Measurements from ENCODE around the gene ANTXR2. TPM values are rescaled to one million over a fixed set of nuclear protein-coding genes. Genes with fewer than 3 reads are reported as not detected.

Gene ANTXR2
- total and polyA plus RNA-seq, 2 of the 13 experiments (the other 11 are each of a cell fraction or from before 2014, with no cell fraction given) = 4.6 to 14.5 TPM

- TF ChIP-seq ZKSCAN8 (CRISPR knock-in tag; IDR thresholded peaks at IDR 0.05; ENCODE audit: borderline replicate concordance) (no peak), ZNF354B (CRISPR knock-in tag; IDR thresholded peaks at IDR 0.05) (no peak), ZNF646 (CRISPR knock-in tag; IDR thresholded peaks at IDR 0.05) (no peak)
These were observed 92.6 kb downstream of the ANTXR2 start (continued) for GRCh38 chr4:79980448-79980847.

- in situ Hi-C loops (cut with HindIII; ENCODE audit: extremely low pct_ligation_motif_present, low pct_unique_long_range_greater_than_20kb) = no loop called here
- H3K4me3 ChIP-seq (replicated peaks in 1 of 3; ENCODE audit: insufficient read depth in 1 of 3, low read depth in 2 of 3, low read length in 3 of 3) = no peak overlapping the region
- no peak overlapping the region for H3K4me2 ChIP-seq (ENCODE audit: low read depth, low read length)
- DNase-seq (ENCODE audit: low spot score) (no peak), ATAC-seq (no peak), FAIRE-seq (no peak)
- H3K27ac ChIP-seq (ENCODE audit: extremely low read length, insufficient read depth, low read length) = no peak overlapping the region
- H3K36me3 ChIP-seq (replicated peaks in 1 of 2; ENCODE audit: control insufficient read depth in 1 of 2, insufficient read depth in 2 of 2, low read length in 2 of 2) = peaks cover 0 to 2% of the 10 kb centered on the region in 2 experiments; a peak in 1 of 5 replicates
- H4K20me1 ChIP-seq (ENCODE audit: insufficient read depth, low read length) = no peaks in the 10 kb centered on the region
- no peaks in the 10 kb centered on the region for H3K9me3 ChIP-seq (ENCODE audit: low read length)
- H3K4me1 ChIP-seq (ENCODE audit: insufficient read depth, low read length) = no peaks in the 10 kb centered on the region
- intact Hi-C loops (cut with micrococcal nuclease; ENCODE audit: unreplicated experiment) = no loop called here
- WGBS (ENCODE audit: low lambda C conversion rate) = 93% methylated on average over 1 of the region's 1 CpG
- no peaks in the 10 kb centered on the region for H3K79me2 ChIP-seq (ENCODE audit: insufficient read depth, low read length)
- POLR2A ChIA-PET = no interaction called here
- CTCF ChIA-PET (ENCODE audit: low intra/inter-chr PET ratio, low total read pairs) = no interaction called here
- H3K9ac ChIP-seq (ENCODE audit: insufficient read depth, low read depth, low read length) = no peak overlapping the region
- no TSS peak for BruUV-seq (replicated peaks)
- H3K27me3 ChIP-seq (ENCODE audit: control insufficient read depth in 1 of 2, insufficient read depth in 2 of 2, low read length in 2 of 2) = no peaks in the 10 kb centered on the region
- H2AFZ ChIP-seq (ENCODE audit: low read length) = no peak overlapping the region
- no peak for TF ChIP-seq ZNF550 (CRISPR knock-in tag; IDR thresholded peaks at IDR 0.05; ENCODE audit: borderline replicate concordance)
- no peak for TF ChIP-seq SRSF9 (IDR thresholded peaks at IDR 0.05; ENCODE audit: borderline replicate concordance, insufficient read depth, low read depth, low read length, poor library complexity, severe bottlenecking)
- no peak for TF ChIP-seq XBP1 (CRISPR knock-in tag; IDR thresholded peaks at IDR 0.05)
- TF ChIP-seq STAT6 (CRISPR knock-in tag; IDR thresholded peaks at IDR 0.05; ENCODE audit: borderline replicate concordance) = no peak
- no peak for TF ChIP-seq HNF4G (IDR thresholded peaks at IDR 0.05; ENCODE audit: borderline replicate concordance, low read depth, low read length)
- TF ChIP-seq HNF4G (CRISPR knock-in tag; IDR thresholded peaks at IDR 0.05; ENCODE audit: borderline replicate concordance, low read depth) = no peak
- no peak for TF ChIP-seq ZNF614 (CRISPR knock-in tag; IDR thresholded peaks at IDR 0.05; ENCODE audit: borderline replicate concordance)
- TF ChIP-seq GATAD2A (CRISPR knock-in tag; IDR thresholded peaks at IDR 0.05) = no peak
- TF ChIP-seq DNMT1 (CRISPR knock-in tag; IDR thresholded peaks at IDR 0.05) = no peak
These were observed 93.1 kb downstream of the ANTXR2 start for GRCh38 chr4:79979785-79980437.

Data from HepG2 (cell line).